Pons (tissue), 1 donor: ENCODE measurements around the gene ANKRD6.

Experiments used
- DNase-seq: peaks from one replicate; pipeline ENCODE4 v3.0.0-alpha.2; 2016; ENCODE audit warnings: low spot score

The ANKRD6 gene

GRCh38 chr6:89471287-89471867, 38.4 kb downstream of the ANKRD6 start:
- DNase-seq = no peak

- no peak for DNase-seq
Observed at GRCh38 chr6:89475101-89475500, 42.1 kb downstream of the ANKRD6 start.

- no peak for DNase-seq
Observed at GRCh38 chr6:89475634-89476033, 42.7 kb downstream of the ANKRD6 start.

GRCh38 chr6:89479897-89480296, 46.9 kb downstream of the ANKRD6 start:
- DNase-seq = no peak

GRCh38 chr6:89481695-89482094, 48.7 kb downstream of the ANKRD6 start:
- no peak for DNase-seq

GRCh38 chr6:89482126-89482525, 49.2 kb downstream of the ANKRD6 start:
- no peak for DNase-seq

GRCh38 chr6:89483111-89483720, 50.3 kb downstream of the ANKRD6 start:
- no peak for DNase-seq

GRCh38 chr6:89485320-89485719, 52.4 kb downstream of the ANKRD6 start:
- DNase-seq = no peak

GRCh38 chr6:89487864-89488263, 54.9 kb downstream of the ANKRD6 start:
- no peak for DNase-seq

- no peak for DNase-seq
Observed at GRCh38 chr6:89488438-89488837, 55.5 kb downstream of the ANKRD6 start.

GRCh38 chr6:89489078-89489477, 56.1 kb downstream of the ANKRD6 start:
- DNase-seq = peak; percentile 31

GRCh38 chr6:89492025-89492640, 59.2 kb downstream of the ANKRD6 start:
- no peak for DNase-seq

- no peak for DNase-seq
Observed at GRCh38 chr6:89494131-89494793, 61.3 kb downstream of the ANKRD6 start.

- DNase-seq = no peak
Observed at GRCh38 chr6:89495961-89496535, 63.1 kb downstream of the ANKRD6 start.

- DNase-seq = no peak
Observed at GRCh38 chr6:89500611-89501010, 67.7 kb downstream of the ANKRD6 start.

- DNase-seq = no peak
Observed at GRCh38 chr6:89501222-89501621, 68.3 kb downstream of the ANKRD6 start.

GRCh38 chr6:89501753-89502152, 68.8 kb downstream of the ANKRD6 start:
- no peak for DNase-seq

GRCh38 chr6:89503641-89504040, 70.7 kb downstream of the ANKRD6 start:
- no peak for DNase-seq

- no peak for DNase-seq
Observed at GRCh38 chr6:89505847-89506246, 72.9 kb downstream of the ANKRD6 start.

- DNase-seq = no peak
Observed at GRCh38 chr6:89506716-89507617, 74.0 kb downstream of the ANKRD6 start.

- DNase-seq = no peak
Observed at GRCh38 chr6:89508755-89509563, 76.0 kb downstream of the ANKRD6 start.
